NCI-H2196 (cell line): Measurements from ENCODE around the gene PCDHA1.

Source experiments
- DNase-seq: peaks from one replicate; lab custom pipeline; 2025; ENCODE audit not compliant: unreplicated experiment; lab: John Stamatoyannopoulos, UW

PCDHA1 gene

GRCh38 chr5:140916325-140916724 lies 130.4 kb downstream of the PCDHA1 start:
- DNase-seq, result no peak

- DNase-seq, result no peak
Measured at GRCh38 chr5:140923601-140924000, 137.7 kb downstream of the PCDHA1 start.

- peak; percentile 81 for DNase-seq
Measured at GRCh38 chr5:140925806-140926442, 140.0 kb downstream of the PCDHA1 start, which contains the start of gene PCDHAC1. Gene PCDHAC1, plus strand, starts transcription at chr5:140926299. Its CDS starts 594 bp downstream, at chr5:140926893.

- DNase-seq, result peak; percentile 92
Measured at GRCh38 chr5:140926443-140927227, 140.7 kb downstream of the PCDHA1 start.

- no peak for DNase-seq
Measured at GRCh38 chr5:140927228-140927573, 141.3 kb downstream of the PCDHA1 start.

- DNase-seq, result no peak
Measured at GRCh38 chr5:140934964-140935606, 149.1 kb downstream of the PCDHA1 start.

- DNase-seq, result no peak
Measured at GRCh38 chr5:140946578-140946977, 160.6 kb downstream of the PCDHA1 start.

- DNase-seq, result no peak
Measured at GRCh38 chr5:140951636-140952035, 165.7 kb downstream of the PCDHA1 start.

- DNase-seq, result no peak
Measured at GRCh38 chr5:140953234-140953633, 167.3 kb downstream of the PCDHA1 start.

- no peak for DNase-seq
Measured at GRCh38 chr5:140962190-140962589, 176.2 kb downstream of the PCDHA1 start.

- no peak for DNase-seq
Measured at GRCh38 chr5:140964356-140964755, 178.4 kb downstream of the PCDHA1 start.

GRCh38 chr5:140965905-140966292 lies 180.0 kb downstream of the PCDHA1 start:
- no peak for DNase-seq

- peak; percentile 61 for DNase-seq
Measured at GRCh38 chr5:140966293-140967225, 180.6 kb downstream of the PCDHA1 start, which contains the start of gene PCDHAC2. Gene PCDHAC2, plus strand, starts transcription at chr5:140966476. Its CDS starts 291 bp downstream, at chr5:140966767.

- no peak for DNase-seq
Measured at GRCh38 chr5:140967226-140967893, 181.4 kb downstream of the PCDHA1 start.

- DNase-seq, result no peak
Measured at GRCh38 chr5:140969880-140970279, 183.9 kb downstream of the PCDHA1 start.

GRCh38 chr5:140973550-140973949 lies 187.6 kb downstream of the PCDHA1 start:
- DNase-seq, result no peak

GRCh38 chr5:140977003-140977402 lies 191.1 kb downstream of the PCDHA1 start:
- DNase-seq, result peak; percentile 61

GRCh38 chr5:140978260-140978659 lies 192.3 kb downstream of the PCDHA1 start:
- DNase-seq, result no peak

GRCh38 chr5:140978983-140979382 lies 193.0 kb downstream of the PCDHA1 start:
- no peak for DNase-seq

GRCh38 chr5:140982083-140982716 lies 196.3 kb downstream of the PCDHA1 start:
- DNase-seq, result no peak
